GM04504 (cell line): Measurements from ENCODE around the gene ATF2.
A peak's percentile ranks its signal among the peaks of the same experiment; 100 is the strongest.

Experiments
- DNase-seq: peaks from one replicate; pipeline ENCODE4 v3.0.0-alpha.2; 2012; ENCODE audit warnings: low read depth

Gene ATF2, protein sequence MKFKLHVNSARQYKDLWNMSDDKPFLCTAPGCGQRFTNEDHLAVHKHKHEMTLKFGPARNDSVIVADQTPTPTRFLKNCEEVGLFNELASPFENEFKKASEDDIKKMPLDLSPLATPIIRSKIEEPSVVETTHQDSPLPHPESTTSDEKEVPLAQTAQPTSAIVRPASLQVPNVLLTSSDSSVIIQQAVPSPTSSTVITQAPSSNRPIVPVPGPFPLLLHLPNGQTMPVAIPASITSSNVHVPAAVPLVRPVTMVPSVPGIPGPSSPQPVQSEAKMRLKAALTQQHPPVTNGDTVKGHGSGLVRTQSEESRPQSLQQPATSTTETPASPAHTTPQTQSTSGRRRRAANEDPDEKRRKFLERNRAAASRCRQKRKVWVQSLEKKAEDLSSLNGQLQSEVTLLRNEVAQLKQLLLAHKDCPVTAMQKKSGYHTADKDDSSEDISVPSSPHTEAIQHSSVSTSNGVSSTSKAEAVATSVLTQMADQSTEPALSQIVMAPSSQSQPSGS

GRCh38 chr2:175167792-175168563 is at the start of gene ATF2:
TSS of gene ATF2 (minus strand) at chr2:175168203. CDS start at chr2:175136443, 31,760 bp downstream.
- peak; percentile 100 for DNase-seq

GRCh38 chr2:175207741-175208438 is 39.9 kb upstream of the ATF2 start:
- no peak for DNase-seq

GRCh38 chr2:175206866-175207265 is 38.9 kb upstream of the ATF2 start:
- no peak for DNase-seq

- no peak for DNase-seq
Measured at GRCh38 chr2:175205523-175205922, 37.5 kb upstream of the ATF2 start.

- DNase-seq, result no peak
Measured at GRCh38 chr2:175203621-175204496, 35.9 kb upstream of the ATF2 start.

- no peak for DNase-seq
Measured at GRCh38 chr2:175195012-175195411, 27.0 kb upstream of the ATF2 start.

- no peak for DNase-seq
Measured at GRCh38 chr2:175188761-175189160, 20.8 kb upstream of the ATF2 start.

DNA sequence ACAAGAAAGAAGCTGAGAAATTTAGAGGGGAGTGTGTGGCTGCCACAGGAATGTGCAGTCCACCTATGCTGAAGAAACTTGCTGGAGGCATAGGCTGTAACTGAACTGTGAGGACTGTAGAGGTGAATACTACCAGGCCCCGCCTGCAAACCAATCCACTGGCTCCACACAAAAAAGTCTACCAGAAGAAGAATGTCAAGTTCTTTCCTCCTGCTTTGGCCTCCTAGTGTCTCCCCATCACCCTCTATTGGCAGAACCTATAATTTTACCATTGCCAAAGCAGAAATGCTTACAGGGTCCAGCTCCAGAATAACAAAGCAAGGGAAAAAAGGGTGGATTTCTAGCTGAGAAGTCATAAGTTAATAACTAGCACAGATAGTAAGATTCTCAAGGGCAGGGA is 19.4 kb upstream of the ATF2 start:
- DNase-seq, result no peak

DNA sequence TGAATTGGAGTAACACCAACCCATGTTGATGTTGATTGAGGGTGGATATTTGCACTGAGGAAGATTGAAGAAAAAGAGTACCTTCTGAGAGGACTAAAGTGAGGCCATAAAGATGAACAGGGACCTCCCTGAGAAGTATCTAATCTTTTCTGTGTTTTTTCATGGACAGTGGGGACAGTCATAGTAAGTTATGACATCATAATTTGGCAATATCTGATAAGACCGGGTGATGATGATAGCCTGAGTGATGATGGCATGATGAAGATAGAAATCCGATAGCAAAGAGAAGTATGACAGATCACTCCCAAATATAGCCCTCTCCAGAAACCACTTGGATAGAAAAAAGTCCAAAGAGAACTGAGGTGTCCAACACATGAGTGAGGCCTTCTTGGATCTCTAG is 15.7 kb upstream of the ATF2 start:
- no peak for DNase-seq

DNA sequence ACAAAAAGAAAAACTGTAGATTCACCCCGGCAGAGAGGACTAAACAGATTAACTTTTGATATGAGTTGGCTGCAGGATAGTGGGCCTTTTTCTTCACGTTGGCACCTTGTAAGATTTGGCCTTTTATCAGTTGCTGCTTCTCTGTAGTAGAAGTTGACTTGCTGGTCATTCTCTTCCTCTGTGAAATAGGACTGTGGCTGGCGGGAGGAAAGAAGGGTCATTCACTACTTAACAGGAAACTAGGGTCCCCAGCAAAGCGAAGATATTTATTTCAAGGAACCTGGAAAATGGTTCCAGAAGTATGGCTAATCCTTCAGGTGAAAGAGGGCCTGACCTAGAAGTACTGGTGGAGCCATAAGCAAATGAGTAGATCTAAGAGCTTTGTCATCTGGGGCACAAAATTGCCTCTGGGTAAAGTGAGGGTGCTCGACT is 13.9 kb upstream of the ATF2 start:
- no peak for DNase-seq

DNA sequence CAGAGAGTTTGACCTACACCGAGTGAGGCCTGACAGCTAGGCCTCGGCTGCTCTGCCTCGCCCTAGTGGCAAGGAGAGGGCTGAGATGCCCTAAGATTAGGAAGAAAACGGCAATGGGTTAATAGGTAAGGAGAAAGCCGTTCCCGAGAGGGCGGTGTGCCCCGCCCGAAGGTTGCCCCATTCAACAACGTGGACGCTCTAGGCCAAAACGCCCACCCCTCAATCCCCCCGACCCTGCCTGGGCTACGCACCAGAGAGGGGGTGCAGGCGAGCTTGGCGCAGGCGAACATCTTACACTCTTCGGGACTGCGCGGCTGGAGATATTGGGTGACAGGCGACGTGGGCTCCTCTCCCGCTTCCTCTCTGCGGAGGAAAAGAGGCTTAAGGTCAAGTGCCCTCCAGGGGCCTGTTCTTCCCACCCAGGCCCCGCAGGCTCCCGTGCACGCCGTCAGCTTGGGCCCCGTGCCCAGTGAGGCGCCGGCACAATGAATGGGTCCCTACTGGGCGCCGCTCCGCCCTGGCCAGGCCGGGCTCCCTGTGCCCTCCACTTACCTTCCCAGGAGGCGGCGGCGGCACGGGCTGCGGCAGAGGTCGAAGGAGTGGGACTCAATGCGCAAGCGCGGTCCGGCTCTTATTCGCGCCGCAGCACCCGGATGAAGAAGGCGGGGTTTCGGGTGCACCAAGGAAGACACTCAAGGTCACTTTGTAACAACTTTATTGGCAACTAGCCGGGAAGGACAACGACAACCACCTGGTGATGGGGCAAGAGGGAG is 13.3 kb upstream of the ATF2 start, which contains the start of gene ATP5MC3:
ATP5MC3 (minus strand) TSS at position 607 of the 773 bp plus-strand sequence; CDS start at position 290, 317 bp downstream.
- peak; percentile 83 for DNase-seq

DNA sequence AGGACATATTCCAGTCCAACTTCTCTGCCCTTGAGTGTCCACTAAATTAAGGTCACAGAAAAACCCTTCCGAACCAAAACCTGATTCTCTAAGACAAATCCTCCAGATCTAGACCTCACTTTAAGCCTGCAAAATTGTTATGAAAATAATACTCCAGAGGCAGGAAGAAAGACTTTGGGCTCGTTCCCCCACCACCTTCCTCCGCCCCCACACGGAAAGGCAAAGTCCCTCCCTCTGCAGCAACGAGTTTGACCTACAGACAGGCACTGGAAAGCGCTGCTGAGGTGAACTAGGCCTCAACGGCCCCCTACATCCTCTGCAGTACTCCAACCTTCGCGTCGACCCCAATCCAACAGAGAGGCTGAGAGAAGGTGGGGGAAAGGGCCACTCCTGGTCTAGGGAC is 12.7 kb upstream of the ATF2 start:
- DNase-seq, result peak; percentile 18

GRCh38 chr2:175176624-175177023 is 8.6 kb upstream of the ATF2 start:
- no peak for DNase-seq

GRCh38 chr2:175175896-175176295 is 7.9 kb upstream of the ATF2 start:
- DNase-seq, result no peak

DNA sequence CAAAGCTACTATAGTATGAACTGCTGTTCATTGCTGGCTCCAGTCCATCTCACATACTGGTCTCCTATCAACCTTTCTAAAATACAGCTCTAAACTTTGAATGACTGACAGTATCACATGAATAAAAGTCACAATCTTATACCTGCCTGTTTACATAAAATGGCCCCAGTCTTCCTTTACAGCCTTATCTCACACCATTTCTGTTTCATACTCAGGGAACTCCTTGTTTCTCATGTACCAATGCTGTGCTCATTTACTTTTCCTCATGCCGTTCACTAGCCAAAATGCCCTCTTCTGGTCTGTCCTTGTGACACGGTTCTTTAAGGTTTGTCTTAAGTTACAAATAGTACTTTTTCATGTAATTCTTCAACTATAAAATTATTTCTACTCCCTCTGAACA is 7.3 kb upstream of the ATF2 start:
- no peak for DNase-seq

DNA sequence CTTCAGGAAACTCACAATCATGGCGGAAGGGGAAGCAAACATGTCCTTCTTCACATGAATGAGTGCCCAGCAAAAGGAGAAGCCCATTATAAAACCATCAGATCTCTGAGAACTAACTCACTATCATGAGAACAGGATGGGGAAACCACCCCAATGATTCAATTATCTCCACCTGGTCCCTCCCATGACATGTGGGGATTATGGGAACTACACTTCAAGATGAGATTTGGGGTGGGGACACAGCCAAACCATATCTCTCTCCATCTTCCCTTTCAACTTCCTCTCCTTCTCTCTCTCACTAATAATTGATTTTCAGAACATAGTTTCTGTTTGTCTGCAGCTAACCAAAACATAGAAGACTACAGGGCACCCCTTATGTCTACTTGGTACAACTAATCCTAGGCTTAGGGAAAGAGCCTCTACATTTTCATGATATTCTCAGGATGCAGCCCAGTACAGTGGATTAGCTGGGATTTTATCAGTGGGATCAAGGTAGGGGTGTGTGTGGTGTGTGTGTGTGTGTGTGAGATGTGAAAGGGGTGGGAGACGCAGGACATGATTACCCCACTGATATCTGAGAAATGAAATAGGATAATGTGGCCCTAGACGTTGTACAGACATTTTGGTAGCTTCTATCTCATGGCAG is 2.8 kb upstream of the ATF2 start:
- no peak for DNase-seq

DNA sequence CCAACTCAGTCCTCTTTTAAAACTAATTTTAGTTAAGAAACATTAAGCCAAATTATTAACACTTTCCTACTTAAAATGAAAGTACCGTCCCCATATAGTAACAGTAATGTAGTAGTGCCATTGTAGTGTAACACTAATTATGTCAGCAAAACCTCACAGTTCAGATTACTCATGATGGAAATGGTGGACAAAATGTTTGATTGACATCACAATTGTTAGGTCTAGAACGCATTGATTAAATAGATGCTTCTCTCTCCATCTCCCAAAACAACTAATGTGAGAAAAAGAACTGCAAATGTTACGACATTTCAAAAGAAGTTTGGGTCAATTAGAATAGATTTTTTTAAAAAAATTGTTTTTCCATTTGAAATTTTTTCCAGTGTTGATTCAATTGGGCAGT is 1.2 kb upstream of the ATF2 start:
- DNase-seq, result no peak

DNA sequence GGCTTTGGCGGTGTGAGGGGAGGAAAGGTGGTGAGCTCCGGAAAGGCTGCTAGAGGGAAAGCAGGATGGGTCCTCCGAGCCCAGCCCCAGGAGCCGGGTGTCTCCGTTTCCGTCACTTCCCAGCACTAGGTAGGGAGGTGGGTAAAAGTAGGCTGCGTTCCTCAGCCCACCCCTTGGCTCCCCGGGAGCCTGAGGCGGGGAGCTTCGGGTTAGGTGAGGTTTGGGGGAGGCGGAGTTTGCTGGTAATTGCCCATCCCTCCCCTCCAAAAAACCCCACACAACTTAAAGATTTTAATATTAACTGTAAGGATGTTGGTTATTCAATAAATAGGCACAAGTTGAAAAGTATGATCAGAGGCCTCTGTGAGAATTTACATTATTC is 552 bp upstream of the ATF2 start:
- DNase-seq, result no peak

GRCh38 chr2:175167076-175167791 is 769 bp downstream of the ATF2 start:
- DNase-seq, result no peak
